Measurements from ENCODE around the gene RIN3.

Gene RIN3

DNA sequence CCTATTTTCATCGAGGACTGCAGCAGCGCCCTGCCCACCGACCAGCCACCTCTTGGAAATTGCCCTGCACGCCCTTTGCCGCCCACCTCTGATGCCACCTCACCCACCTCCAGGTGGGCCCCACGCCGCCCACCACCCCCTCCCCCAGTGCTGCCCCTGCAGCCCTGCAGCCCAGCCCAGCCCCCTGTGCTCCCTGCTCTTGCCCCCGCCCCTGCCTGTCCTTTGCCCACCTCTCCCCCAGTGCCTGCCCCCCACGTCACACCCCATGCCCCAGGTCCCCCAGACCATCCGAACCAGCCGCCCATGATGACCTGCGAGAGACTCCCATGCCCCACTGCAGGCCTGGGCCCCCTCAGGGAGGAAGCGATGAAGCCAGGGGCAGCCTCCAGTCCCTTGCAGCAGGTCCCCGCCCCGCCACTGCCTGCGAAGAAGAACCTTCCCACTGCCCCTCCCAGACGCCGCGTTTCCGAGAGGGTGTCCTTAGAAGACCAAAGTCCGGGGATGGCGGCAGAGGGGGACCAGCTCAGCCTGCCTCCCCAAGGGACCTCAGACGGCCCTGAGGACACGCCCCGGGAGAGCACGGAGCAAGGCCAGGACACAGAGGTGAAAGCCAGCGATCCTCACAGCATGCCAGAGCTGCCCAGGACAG, 138.3 kb downstream of the RIN3 start:
- DNase-seq: no peak

GRCh38 chr14:92652413-92653151, 139.0 kb downstream of the RIN3 start:
- DNase-seq: no peak

DNA sequence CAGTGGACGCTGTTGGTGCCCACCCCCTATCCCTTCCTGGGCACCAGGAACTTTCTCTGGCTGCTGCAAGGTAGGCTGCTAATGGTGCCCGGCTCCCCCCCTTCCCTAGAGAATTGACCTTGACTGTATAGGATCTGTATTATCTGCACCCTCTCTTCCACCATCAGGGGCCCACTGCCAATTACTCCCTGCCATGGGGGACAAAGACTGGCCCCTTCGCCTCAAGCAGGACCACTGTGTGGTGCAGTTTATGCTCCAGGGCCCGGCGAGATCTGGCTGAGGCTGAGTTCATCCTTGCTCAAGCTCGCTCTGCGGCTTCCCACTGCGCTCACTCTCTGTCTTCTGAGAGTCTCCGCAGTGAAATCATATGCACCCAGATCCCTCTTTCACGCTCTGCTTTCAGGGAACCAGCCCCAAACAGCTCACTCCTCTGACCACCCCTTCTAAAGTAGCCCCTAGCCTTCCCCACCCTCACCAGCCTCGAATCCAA, 139.6 kb downstream of the RIN3 start:
- DNase-seq: no peak

- DNase-seq: no peak
These were observed 140.8 kb downstream of the RIN3 start for GRCh38 chr14:92654239-92654901.

DNA sequence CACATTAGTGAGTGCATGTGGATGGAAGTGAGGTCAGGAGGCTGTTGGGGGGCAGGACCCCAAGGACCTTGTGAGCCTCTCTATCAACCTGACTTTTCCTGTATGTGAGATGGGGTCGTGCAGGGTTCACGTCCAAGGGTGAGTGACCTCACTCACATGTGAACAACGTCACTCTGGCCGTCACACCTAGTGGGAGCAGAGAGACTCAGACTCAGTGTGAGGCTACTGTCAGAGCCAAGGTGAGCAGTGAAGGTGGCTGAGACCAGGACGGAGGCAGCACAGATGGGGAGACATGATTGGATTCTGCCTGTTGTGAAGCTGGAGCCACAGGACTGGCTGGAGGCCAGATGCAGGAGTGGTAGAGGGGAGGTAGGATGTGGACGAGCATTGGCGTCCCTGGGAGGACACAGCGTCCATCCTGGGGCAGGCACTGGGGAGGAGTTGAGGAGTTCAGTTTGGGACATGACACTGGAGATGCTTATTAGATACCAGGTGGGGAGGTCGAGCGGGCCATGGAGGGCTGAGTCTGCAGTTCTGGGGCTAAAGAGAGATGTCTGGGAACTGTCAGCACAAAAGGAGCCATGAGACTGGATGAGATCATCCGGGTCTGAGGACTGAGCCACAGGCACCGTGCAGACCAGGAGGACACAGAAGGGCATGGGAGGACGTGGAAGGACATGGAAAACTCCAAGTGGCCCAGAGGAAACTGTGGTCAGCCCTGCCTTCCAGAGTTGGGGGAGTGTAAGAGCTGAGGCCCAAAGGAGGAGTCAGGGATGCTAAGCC, 142.0 kb downstream of the RIN3 start:
- DNase-seq: no peak

DNA sequence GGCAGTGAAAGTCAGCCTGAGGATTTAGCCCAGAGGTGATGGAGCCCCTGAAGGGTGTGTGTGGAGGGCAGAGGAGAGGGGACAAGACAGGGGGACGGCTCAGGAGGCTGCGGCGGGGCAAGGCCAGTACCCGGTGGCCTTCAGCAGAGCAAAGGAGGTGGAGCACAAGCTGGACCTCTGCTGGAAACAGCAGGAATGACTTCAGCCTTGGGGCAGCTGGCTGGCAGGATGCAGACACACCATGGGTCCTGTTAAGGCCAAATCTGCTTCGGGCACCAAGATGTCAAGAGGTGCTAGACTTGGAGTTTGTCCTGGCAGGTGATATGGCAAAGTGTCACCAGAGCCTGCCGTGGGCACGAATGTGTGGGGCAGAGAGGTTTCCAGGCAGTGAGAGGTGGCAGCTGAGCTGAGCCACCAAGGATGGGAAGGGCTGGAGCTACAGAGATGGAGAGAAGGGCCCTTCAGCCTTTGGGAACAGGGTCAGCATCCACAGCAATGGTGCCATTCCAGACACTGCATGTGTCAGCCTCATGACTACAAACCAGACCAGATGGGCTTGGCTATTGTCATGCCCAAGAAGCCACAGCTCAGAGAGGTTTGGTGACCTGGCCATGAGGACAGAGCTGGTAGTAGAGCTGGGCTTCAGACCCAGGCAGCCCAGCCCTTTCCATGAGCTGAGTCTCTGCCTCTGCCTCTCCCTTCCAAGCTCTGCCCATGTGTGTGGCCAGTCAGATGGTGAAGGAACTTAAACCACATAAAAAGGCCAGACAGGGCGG, 142.9 kb downstream of the RIN3 start:
- no peak for DNase-seq

GRCh38 chr14:92657457-92658142, 144.0 kb downstream of the RIN3 start:
- DNase-seq: peak; percentile 44

DNA sequence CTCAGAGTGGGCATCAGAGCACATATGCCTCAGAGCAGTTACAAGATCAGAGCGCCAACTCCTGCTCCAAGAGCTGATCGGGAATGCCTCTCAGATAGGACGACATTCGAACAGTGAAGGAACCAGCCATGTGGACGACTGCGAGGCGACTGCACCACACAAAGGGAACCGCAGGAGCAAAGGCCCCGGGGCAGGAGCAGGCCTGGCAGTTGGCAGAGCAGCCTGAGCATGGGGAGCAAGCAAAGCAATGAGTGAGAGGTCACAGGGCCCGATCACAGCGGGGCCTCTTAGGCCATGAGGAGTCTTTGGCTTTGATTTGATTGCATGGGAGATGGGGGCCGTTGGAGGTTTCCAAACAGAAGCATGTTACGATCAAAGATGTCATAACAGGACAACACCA, 144.6 kb downstream of the RIN3 start:
- DNase-seq: no peak

DNA sequence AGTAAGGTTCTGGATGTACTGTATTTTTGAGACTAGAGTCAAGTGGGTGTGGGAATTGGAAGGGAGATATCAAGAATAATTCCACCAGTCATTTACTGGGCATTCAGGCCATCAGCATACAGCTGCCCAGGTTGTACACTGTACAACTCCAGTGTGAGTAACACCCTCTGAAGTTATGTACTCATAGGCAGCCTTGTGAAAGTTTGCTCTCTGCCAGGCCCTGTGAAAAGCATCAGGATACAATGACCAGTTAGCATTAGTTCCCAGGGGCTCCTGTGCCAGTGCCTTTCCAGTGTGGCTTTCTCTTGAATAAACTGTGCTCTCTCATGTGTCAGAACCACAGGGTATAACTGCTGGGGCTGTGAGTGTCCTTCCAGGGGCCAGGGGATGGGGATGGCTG, 145.1 kb downstream of the RIN3 start:
- no peak for DNase-seq

- DNase-seq: peak; percentile 89
These were observed 146.4 kb downstream of the RIN3 start for GRCh38 chr14:92659765-92660561.

DNA sequence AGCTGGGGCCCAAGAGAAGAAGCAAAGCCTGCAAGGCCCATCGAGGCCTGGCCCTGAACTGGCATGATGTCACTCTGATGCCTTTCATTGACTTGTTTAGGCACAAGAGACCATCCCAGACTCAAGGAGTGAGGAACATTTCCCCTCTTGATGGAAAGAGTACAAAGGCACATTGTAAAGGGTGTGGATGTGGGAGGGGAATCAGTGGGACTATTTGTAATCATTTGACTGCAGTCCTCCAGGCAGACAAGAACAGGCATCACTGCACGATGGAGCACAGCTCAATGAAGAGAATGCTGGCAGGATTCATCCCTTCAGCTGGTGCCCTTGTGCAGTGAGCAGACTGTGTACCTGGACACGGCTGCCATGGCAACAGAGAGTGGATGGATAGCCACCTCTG, 147.0 kb downstream of the RIN3 start:
- no peak for DNase-seq

DNA sequence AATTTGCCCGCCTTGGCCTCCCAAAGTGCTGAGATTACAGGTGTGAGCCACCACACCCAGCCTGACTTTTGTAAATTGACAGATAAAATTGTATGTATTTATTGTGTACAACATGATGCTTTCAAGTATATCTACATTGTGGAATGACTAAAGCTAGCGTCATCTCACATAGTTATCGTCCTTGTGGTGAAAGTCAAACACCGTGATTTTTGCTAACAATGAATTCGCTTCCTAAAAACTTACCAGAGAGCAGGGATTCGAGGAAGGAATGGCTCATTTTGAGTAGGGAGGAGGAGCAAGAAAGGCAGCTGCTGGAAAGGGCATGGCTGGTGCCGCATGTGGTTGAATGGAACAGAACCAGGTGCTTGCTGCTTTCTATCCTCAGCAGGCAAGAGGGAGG, 149.5 kb downstream of the RIN3 start:
- no peak for DNase-seq

GRCh38 chr14:92665661-92666110, 152.1 kb downstream of the RIN3 start:
- peak; percentile 87 for DNase-seq

- no peak for DNase-seq
These were observed 152.7 kb downstream of the RIN3 start for GRCh38 chr14:92666251-92666650.

GRCh38 chr14:92668276-92668973, 154.8 kb downstream of the RIN3 start:
- no peak for DNase-seq

DNA sequence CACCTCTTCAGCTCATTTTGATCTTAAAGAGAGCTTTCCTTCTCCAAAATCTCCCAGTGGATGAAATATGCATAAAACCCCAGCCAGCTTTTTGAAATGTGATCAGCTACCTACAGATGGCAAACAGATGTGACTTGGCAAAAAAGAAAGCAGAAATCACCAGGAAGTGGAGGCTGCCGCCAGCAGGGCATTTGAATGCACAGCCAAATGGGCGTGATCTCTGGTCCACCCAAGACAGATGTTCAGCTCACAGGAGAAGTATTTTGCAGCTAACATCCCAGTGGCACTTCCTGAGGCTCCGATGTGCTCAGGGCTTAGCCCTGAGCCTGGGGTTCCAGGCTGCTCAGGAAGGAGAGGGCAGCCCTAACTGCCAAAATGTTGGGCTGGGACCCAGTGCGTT, 156.6 kb downstream of the RIN3 start:
- peak; percentile 55 for DNase-seq

GRCh38 chr14:92670643-92671366, 157.2 kb downstream of the RIN3 start:
- no peak for DNase-seq

DNA sequence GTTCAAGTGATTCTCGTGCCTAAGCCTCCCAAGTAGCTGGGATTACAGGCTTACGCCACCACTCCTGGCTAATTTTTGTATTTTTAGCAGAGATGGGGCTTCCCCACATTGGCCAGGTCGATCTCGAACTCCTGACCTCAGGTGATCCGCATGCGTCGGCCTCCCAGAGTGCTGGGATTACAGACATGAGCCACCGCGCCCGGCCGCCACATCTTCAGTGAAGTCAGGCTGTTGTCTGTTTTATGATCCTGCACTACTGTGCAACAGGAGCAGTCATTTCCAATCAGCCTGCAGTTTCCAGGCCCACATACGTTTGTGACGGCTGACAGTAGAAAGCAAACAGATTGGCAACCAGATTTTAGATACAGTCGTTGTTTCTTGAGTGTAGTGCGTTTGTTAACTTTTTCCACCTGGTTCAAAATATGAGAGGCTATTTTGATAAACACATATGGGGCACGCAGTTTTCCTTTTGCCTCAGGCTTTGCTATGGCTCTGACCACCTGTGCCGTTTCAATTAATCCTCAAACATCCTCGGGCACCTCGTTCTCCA, 160.1 kb downstream of the RIN3 start:
- no peak for DNase-seq

GRCh38 chr14:92675421-92675820, 161.8 kb downstream of the RIN3 start:
- no peak for DNase-seq
